IPS-18a (cell line): ENCODE measurements around the gene FUT2.

ENCODE experiments used
- H3K27ac ChIP-seq: one replicate; pipeline ENCODE4 v1.5.1; 2013; ENCODE audit warnings: low read length
- H3K27me3 ChIP-seq: one replicate; pipeline ENCODE4 v1.6.1; 2013; ENCODE audit warnings: mild to moderate bottlenecking, low read length; ENCODE audit not compliant: control insufficient read depth, insufficient read depth
- H3K36me3 ChIP-seq: one replicate; pipeline ENCODE4 v1.6.1; 2013; ENCODE audit warnings: low read depth, low read length; ENCODE audit not compliant: control insufficient read depth
- H3K4me1 ChIP-seq: one replicate; pipeline ENCODE4 v1.6.1; 2013; ENCODE audit warnings: low read depth, low read length; ENCODE audit not compliant: control insufficient read depth
- H3K4me3 ChIP-seq: one replicate; pipeline ENCODE4 v1.5.1; 2013; ENCODE audit warnings: low read length
- H3K9ac ChIP-seq: one replicate; pipeline ENCODE4 v1.6.1; 2013; ENCODE audit warnings: mild to moderate bottlenecking, low read length, moderate library complexity
- H3K9me3 ChIP-seq: one replicate; pipeline ENCODE4 v1.6.1; 2013; ENCODE audit warnings: low read depth, low read length; ENCODE audit not compliant: control insufficient read depth

Gene FUT2

GRCh38 chr19:48739404-48740163, 43.8 kb downstream of the FUT2 start:
- Histone ChIP-seq H3K4me1 (peaks cover 23% of the 10 kb centered on the region), H3K4me3 (peak overlapping the region; percentile 57), H3K36me3 (no peaks in the 10 kb centered on the region), H3K9me3 (no peaks in the 10 kb centered on the region), H3K27ac (no peak overlapping the region), H3K27me3 (peaks cover 20% of the 10 kb centered on the region), H3K9ac (no peak overlapping the region)

- no peak within 1 kb of the TSS for H3K27ac ChIP-seq
- H3K9ac ChIP-seq, result no peak within 1 kb of the TSS
- H3K4me3 ChIP-seq, result peak within 1 kb of the TSS; percentile 57
- no peaks in the 10 kb centered on the region for H3K36me3 ChIP-seq
- peaks cover 20% of the 10 kb centered on the region for H3K27me3 ChIP-seq
- H3K4me1 ChIP-seq, result peaks cover 23% of the 10 kb centered on the region
- H3K9me3 ChIP-seq, result no peaks in the 10 kb centered on the region
These were observed 44.6 kb downstream of the FUT2 start, which contains the start of gene RASIP1 for GRCh38 chr19:48740164-48740972. TSS of gene RASIP1 (minus strand) at chr19:48740610. CDS start at chr19:48740282, 328 bp downstream.

GRCh38 chr19:48741129-48741999, 45.6 kb downstream of the FUT2 start:
- Histone ChIP-seq H3K9ac (no peak overlapping the region), H3K27me3 (peaks cover 20% of the 10 kb centered on the region), H3K36me3 (no peaks in the 10 kb centered on the region), H3K9me3 (no peaks in the 10 kb centered on the region), H3K4me3 (no peak overlapping the region), H3K4me1 (peaks cover 28% of the 10 kb centered on the region), H3K27ac (no peak overlapping the region)

GRCh38 chr19:48742096-48742495, 46.3 kb downstream of the FUT2 start:
- H3K27me3 ChIP-seq, result peaks cover 20% of the 10 kb centered on the region
- H3K9me3 ChIP-seq, result no peaks in the 10 kb centered on the region
- H3K9ac ChIP-seq, result no peak overlapping the region
- no peak overlapping the region for H3K27ac ChIP-seq
- peaks cover 28% of the 10 kb centered on the region for H3K4me1 ChIP-seq
- H3K36me3 ChIP-seq, result no peaks in the 10 kb centered on the region
- no peak overlapping the region for H3K4me3 ChIP-seq

GRCh38 chr19:48745208-48745995, 49.6 kb downstream of the FUT2 start:
- peaks cover 5% of the 10 kb centered on the region for H3K27me3 ChIP-seq
- H3K4me1 ChIP-seq, result peaks cover 19% of the 10 kb centered on the region
- no peak overlapping the region for H3K9ac ChIP-seq
- H3K36me3 ChIP-seq, result peaks cover 14% of the 10 kb centered on the region
- no peaks in the 10 kb centered on the region for H3K9me3 ChIP-seq
- H3K4me3 ChIP-seq, result no peak overlapping the region
- H3K27ac ChIP-seq, result no peak overlapping the region

- Histone ChIP-seq H3K36me3 (peaks cover 18% of the 10 kb centered on the region), H3K9me3 (no peaks in the 10 kb centered on the region), H3K4me3 (peak overlapping the region; percentile 89), H3K27me3 (no peaks in the 10 kb centered on the region), H3K9ac (peak overlapping the region; percentile 54), H3K4me1 (peaks cover 15% of the 10 kb centered on the region), H3K27ac (peak overlapping the region; percentile 29)
These were observed 50.3 kb downstream of the FUT2 start for GRCh38 chr19:48746110-48746509.

- no peaks in the 10 kb centered on the region for H3K9me3 ChIP-seq
- peak within 1 kb of the TSS; percentile 54 for H3K9ac ChIP-seq
- H3K4me1 ChIP-seq, result peaks cover 12% of the 10 kb centered on the region
- H3K27ac ChIP-seq, result peak within 1 kb of the TSS; percentile 29
- peak within 1 kb of the TSS; percentile 89 for H3K4me3 ChIP-seq
- H3K27me3 ChIP-seq, result peaks cover under 1% of the 10 kb centered on the region
- peaks cover 18% of the 10 kb centered on the region for H3K36me3 ChIP-seq
These were observed 51.2 kb downstream of the FUT2 start, which contains the start of gene IZUMO1 for GRCh38 chr19:48746738-48747575. TSS of gene IZUMO1 (minus strand) at chr19:48746909. CDS start at chr19:48745859, 1,050 bp downstream.

GRCh38 chr19:48749571-48750198, 53.9 kb downstream of the FUT2 start:
- Histone ChIP-seq H3K27ac (no peak overlapping the region), H3K4me1 (peaks cover 12% of the 10 kb centered on the region), H3K36me3 (peaks cover 18% of the 10 kb centered on the region), H3K4me3 (no peak overlapping the region), H3K9me3 (no peaks in the 10 kb centered on the region), H3K27me3 (peaks cover 14% of the 10 kb centered on the region), H3K9ac (no peak overlapping the region)

GRCh38 chr19:48750351-48750750, 54.6 kb downstream of the FUT2 start:
- H3K27ac ChIP-seq, result no peak overlapping the region
- H3K36me3 ChIP-seq, result peaks cover 18% of the 10 kb centered on the region
- H3K9me3 ChIP-seq, result no peaks in the 10 kb centered on the region
- H3K4me3 ChIP-seq, result no peak overlapping the region
- peaks cover 14% of the 10 kb centered on the region for H3K4me1 ChIP-seq
- H3K9ac ChIP-seq, result no peak overlapping the region
- H3K27me3 ChIP-seq, result peaks cover 14% of the 10 kb centered on the region
